ENCODE measurements around the gene APCDD1L.

Gene APCDD1L

GRCh38 chr20:58486207-58486606 lies 29.0 kb downstream of the APCDD1L start:
- no peak overlapping the region for H3K4me3 ChIP-seq (replicated peaks in 1 of 2; ENCODE audit: low read depth in 2 of 2, low read length in 2 of 2)
- TF ChIP-seq, protein P1, sequence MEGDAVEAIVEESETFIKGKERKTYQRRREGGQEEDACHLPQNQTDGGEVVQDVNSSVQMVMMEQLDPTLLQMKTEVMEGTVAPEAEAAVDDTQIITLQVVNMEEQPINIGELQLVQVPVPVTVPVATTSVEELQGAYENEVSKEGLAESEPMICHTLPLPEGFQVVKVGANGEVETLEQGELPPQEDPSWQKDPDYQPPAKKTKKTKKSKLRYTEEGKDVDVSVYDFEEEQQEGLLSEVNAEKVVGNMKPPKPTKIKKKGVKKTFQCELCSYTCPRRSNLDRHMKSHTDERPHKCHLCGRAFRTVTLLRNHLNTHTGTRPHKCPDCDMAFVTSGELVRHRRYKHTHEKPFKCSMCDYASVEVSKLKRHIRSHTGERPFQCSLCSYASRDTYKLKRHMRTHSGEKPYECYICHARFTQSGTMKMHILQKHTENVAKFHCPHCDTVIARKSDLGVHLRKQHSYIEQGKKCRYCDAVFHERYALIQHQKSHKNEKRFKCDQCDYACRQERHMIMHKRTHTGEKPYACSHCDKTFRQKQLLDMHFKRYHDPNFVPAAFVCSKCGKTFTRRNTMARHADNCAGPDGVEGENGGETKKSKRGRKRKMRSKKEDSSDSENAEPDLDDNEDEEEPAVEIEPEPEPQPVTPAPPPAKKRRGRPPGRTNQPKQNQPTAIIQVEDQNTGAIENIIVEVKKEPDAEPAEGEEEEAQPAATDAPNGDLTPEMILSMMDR (IDR thresholded peaks at IDR 0.05; ENCODE audit: low read depth, low read length), result no peak
- no peak for DNase-seq (ENCODE audit: low read depth in 2 of 2)

DNA sequence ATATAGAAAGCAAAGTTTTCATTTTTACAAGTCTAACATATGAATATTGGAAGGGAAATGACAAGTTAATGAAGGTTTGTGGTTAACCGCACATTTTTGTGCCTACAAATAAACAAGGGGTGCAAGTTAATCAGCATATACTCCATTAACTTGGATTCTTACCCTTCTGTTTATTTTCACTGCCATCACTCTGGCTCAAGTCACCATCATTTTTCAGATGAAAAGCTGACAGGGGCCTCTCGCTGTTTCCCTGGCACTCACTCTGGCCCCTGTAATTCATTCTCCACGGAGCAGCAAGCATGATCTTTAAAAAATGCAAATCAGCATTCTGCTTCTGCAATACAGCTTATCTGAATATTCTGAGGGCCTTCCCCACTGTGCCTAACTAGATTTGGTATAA lies 29.8 kb downstream of the APCDD1L start:
- H3K4me3 ChIP-seq (replicated peaks in 1 of 2; ENCODE audit: low read depth in 2 of 2, low read length in 2 of 2), result no peak overlapping the region
- no peak for DNase-seq (ENCODE audit: low read depth in 2 of 2)
- TF ChIP-seq, protein P1 (IDR thresholded peaks at IDR 0.05; ENCODE audit: low read depth, low read length), result no peak

GRCh38 chr20:58483470-58483869 lies 31.7 kb downstream of the APCDD1L start:
- TF ChIP-seq, protein P1 (IDR thresholded peaks at IDR 0.05; ENCODE audit: low read depth, low read length), result no peak
- H3K4me3 ChIP-seq (replicated peaks in 1 of 2; ENCODE audit: low read depth in 2 of 2, low read length in 2 of 2), result no peak overlapping the region
- DNase-seq (ENCODE audit: low read depth in 2 of 2), result no peak

- TF ChIP-seq, protein P1 (IDR thresholded peaks at IDR 0.05; ENCODE audit: low read depth, low read length), result no peak
- H3K4me3 ChIP-seq (replicated peaks in 1 of 2; ENCODE audit: low read depth in 2 of 2, low read length in 2 of 2), result no peak overlapping the region
- DNase-seq (ENCODE audit: low read depth in 2 of 2), result no peak
These were observed 32.1 kb downstream of the APCDD1L start for GRCh38 chr20:58483051-58483450.

DNA sequence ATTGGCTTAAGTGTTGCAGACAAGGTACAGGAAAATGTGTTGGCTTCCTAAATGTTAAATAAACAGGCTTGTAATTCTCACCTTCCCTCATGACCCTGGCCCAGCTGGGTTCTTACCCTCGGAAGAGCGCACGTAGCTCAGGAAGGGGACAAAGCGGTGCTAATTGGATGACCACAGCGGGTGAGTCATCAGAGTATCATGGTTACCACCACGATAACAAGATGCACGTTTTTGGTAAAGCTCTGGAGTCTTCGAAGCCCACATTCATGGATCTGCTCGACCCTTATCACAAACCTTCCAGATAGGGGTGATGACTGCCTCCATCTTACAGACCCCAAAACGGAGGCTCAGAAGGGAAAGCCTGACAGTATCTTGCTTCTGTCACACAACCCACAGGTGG lies 32.8 kb downstream of the APCDD1L start:
- no peak overlapping the region for H3K4me3 ChIP-seq (replicated peaks in 1 of 2; ENCODE audit: low read depth in 2 of 2, low read length in 2 of 2)
- DNase-seq (ENCODE audit: low read depth in 2 of 2), result peak in 1 of 2 donors; percentile 44
- TF ChIP-seq, protein P1 (IDR thresholded peaks at IDR 0.05; ENCODE audit: low read depth, low read length), result no peak

DNA sequence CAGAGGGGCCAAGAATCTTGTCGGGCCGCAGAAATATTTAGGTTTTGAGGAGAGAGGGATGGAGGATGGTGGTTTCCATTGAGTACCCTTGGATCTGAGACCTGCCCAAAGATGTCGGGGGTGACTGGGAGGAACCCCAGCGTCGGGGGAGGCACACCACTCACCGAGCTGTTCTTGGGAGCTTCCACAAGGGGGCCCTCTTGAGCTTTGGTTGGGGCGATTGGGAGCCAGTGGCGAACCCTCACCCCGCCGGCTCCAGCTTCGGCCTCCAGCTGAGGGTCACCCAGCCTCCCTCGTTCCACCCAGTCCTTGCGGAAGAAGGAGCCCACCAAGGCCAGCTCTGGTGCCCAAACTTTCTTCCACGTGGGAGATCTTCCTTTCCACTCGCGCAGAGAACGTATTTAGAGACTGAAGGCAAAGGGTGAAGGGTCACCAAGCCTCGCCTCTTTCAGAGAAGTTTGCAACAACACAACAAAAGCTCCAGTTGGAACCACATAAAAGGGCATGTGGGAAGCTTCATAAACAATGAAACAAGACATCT lies 33.6 kb downstream of the APCDD1L start:
- H3K4me3 ChIP-seq (replicated peaks in 1 of 2; ENCODE audit: low read depth in 2 of 2, low read length in 2 of 2), result no peak overlapping the region
- DNase-seq (ENCODE audit: low read depth in 2 of 2), result peak; percentile 54 to 68
- TF ChIP-seq, protein P1 (IDR thresholded peaks at IDR 0.05; ENCODE audit: low read depth, low read length), result peak; percentile 71

Data from cardiac fibroblast (primary cell).